ENCODE data around the gene CEP89.
"Not testable (repeated sequence)": the region's sequence is repeated elsewhere in the genome, so short reads cannot be mapped to it uniquely, and the experiment has no call there.

The CEP89 gene

GRCh38 chr19:32889137-32889934 lies 82.4 kb downstream of the CEP89 start:
- Histone ChIP-seq H3K4me1 (ENCODE audit: insufficient read depth, low read length) (no peaks in the 10 kb centered on the region), H3K9me3 (ENCODE audit: low read length) (peaks cover 11% of the 10 kb centered on the region), H3K27me3 (ENCODE audit: control insufficient read depth in 1 of 2, insufficient read depth in 2 of 2, low read length in 2 of 2) (no peaks in the 10 kb centered on the region), H3K36me3 (ENCODE audit: insufficient read depth, low read length) (peaks cover 18% of the 10 kb centered on the region), H3K27ac (ENCODE audit: low read depth, low read length) (no peak overlapping the region), H3K9ac (ENCODE audit: low read length) (no peak overlapping the region), H3K4me3 (ENCODE audit: low read depth in 1 of 2, low read length in 2 of 2) (no peak overlapping the region)

GRCh38 chr19:32887572-32888215 lies 84.1 kb downstream of the CEP89 start:
- H3K9me3 ChIP-seq (ENCODE audit: low read length) = peaks cover 3% of the 10 kb centered on the region
- no peak overlapping the region for H3K27ac ChIP-seq (ENCODE audit: low read depth, low read length)
- H3K27me3 ChIP-seq (ENCODE audit: control insufficient read depth in 1 of 2, insufficient read depth in 2 of 2, low read length in 2 of 2) = no peaks in the 10 kb centered on the region
- peaks cover 12% of the 10 kb centered on the region for H3K36me3 ChIP-seq (ENCODE audit: insufficient read depth, low read length)
- no peaks in the 10 kb centered on the region for H3K4me1 ChIP-seq (ENCODE audit: insufficient read depth, low read length)
- H3K4me3 ChIP-seq (ENCODE audit: low read depth in 1 of 2, low read length in 2 of 2) = no peak overlapping the region
- H3K9ac ChIP-seq (ENCODE audit: low read length) = no peak overlapping the region

- no peak overlapping the region for H3K4me3 ChIP-seq (ENCODE audit: low read depth in 1 of 2, low read length in 2 of 2)
- H3K36me3 ChIP-seq (ENCODE audit: insufficient read depth, low read length) = peaks cover 12% of the 10 kb centered on the region
- H3K27ac ChIP-seq (ENCODE audit: low read depth, low read length) = no peak overlapping the region
- H3K4me1 ChIP-seq (ENCODE audit: insufficient read depth, low read length) = no peaks in the 10 kb centered on the region
- no peaks in the 10 kb centered on the region for H3K9me3 ChIP-seq (ENCODE audit: low read length)
- H3K27me3 ChIP-seq (ENCODE audit: control insufficient read depth in 1 of 2, insufficient read depth in 2 of 2, low read length in 2 of 2) = no peaks in the 10 kb centered on the region
- no peak overlapping the region for H3K9ac ChIP-seq (ENCODE audit: low read length)
Observed at GRCh38 chr19:32886241-32886640, 85.5 kb downstream of the CEP89 start.

GRCh38 chr19:32885255-32885654 lies 86.5 kb downstream of the CEP89 start:
- not testable (repeated sequence) for H3K27ac ChIP-seq (ENCODE audit: low read depth, low read length); H3K36me3 ChIP-seq (ENCODE audit: insufficient read depth, low read length); H3K4me1 ChIP-seq (ENCODE audit: insufficient read depth, low read length); H3K27me3 ChIP-seq (ENCODE audit: control insufficient read depth in 1 of 2, insufficient read depth in 2 of 2, low read length in 2 of 2); H3K9ac ChIP-seq (ENCODE audit: low read length); H3K4me3 ChIP-seq (ENCODE audit: low read depth in 1 of 2, low read length in 2 of 2); H3K9me3 ChIP-seq (ENCODE audit: low read length)

GRCh38 chr19:32881766-32882165 lies 90.0 kb downstream of the CEP89 start:
- Histone ChIP-seq H3K4me3 (ENCODE audit: low read depth in 1 of 2, low read length in 2 of 2) (no peak overlapping the region), H3K9me3 (ENCODE audit: low read length) (no peaks in the 10 kb centered on the region), H3K9ac (ENCODE audit: low read length) (no peak overlapping the region), H3K27ac (ENCODE audit: low read depth, low read length) (no peak overlapping the region), H3K36me3 (ENCODE audit: insufficient read depth, low read length) (peaks cover 9% of the 10 kb centered on the region), H3K4me1 (ENCODE audit: insufficient read depth, low read length) (peaks cover 5% of the 10 kb centered on the region), H3K27me3 (ENCODE audit: control insufficient read depth in 1 of 2, insufficient read depth in 2 of 2, low read length in 2 of 2) (no peaks in the 10 kb centered on the region)

GRCh38 chr19:32880622-32881021 lies 91.1 kb downstream of the CEP89 start:
- no peak overlapping the region for H3K27ac ChIP-seq (ENCODE audit: low read depth, low read length)
- H3K36me3 ChIP-seq (ENCODE audit: insufficient read depth, low read length) = peaks cover 5% of the 10 kb centered on the region

GRCh38 chr19:32879741-32880140 lies 92.0 kb downstream of the CEP89 start:
- H3K9me3 ChIP-seq (ENCODE audit: low read length) = no peaks in the 10 kb centered on the region
- H3K27me3 ChIP-seq (ENCODE audit: control insufficient read depth in 1 of 2, insufficient read depth in 2 of 2, low read length in 2 of 2) = no peaks in the 10 kb centered on the region
- peaks cover 5% of the 10 kb centered on the region for H3K4me1 ChIP-seq (ENCODE audit: insufficient read depth, low read length)
- H3K9ac ChIP-seq (ENCODE audit: low read length) = no peak overlapping the region
- H3K4me3 ChIP-seq (ENCODE audit: low read depth in 1 of 2, low read length in 2 of 2) = no peak overlapping the region
- H3K36me3 ChIP-seq (ENCODE audit: insufficient read depth, low read length) = peaks cover 5% of the 10 kb centered on the region
- no peak overlapping the region for H3K27ac ChIP-seq (ENCODE audit: low read depth, low read length)

More at GRCh38 chr19:32880622-32881021, 91.1 kb downstream of the CEP89 start:
- Histone ChIP-seq H3K4me3 (ENCODE audit: low read depth in 1 of 2, low read length in 2 of 2) (no peak overlapping the region), H3K9ac (ENCODE audit: low read length) (no peak overlapping the region), H3K27me3 (ENCODE audit: control insufficient read depth in 1 of 2, insufficient read depth in 2 of 2, low read length in 2 of 2) (no peaks in the 10 kb centered on the region), H3K9me3 (ENCODE audit: low read length) (no peaks in the 10 kb centered on the region), H3K4me1 (ENCODE audit: insufficient read depth, low read length) (peaks cover 5% of the 10 kb centered on the region)

- Histone ChIP-seq H3K9ac (ENCODE audit: low read length) (no peak overlapping the region), H3K4me3 (ENCODE audit: low read depth in 1 of 2, low read length in 2 of 2) (no peak overlapping the region), H3K27ac (ENCODE audit: low read depth, low read length) (no peak overlapping the region), H3K27me3 (ENCODE audit: control insufficient read depth in 1 of 2, insufficient read depth in 2 of 2, low read length in 2 of 2) (no peaks in the 10 kb centered on the region), H3K4me1 (ENCODE audit: insufficient read depth, low read length) (peaks cover 5% of the 10 kb centered on the region), H3K36me3 (ENCODE audit: insufficient read depth, low read length) (peaks cover 5% of the 10 kb centered on the region), H3K9me3 (ENCODE audit: low read length) (no peaks in the 10 kb centered on the region)
Observed at GRCh38 chr19:32878988-32879387, 92.8 kb downstream of the CEP89 start.

GRCh38 chr19:32877977-32878745 lies 93.6 kb downstream of the CEP89 start:
- H3K36me3 ChIP-seq (ENCODE audit: insufficient read depth, low read length) = peaks cover 5% of the 10 kb centered on the region
- H3K27me3 ChIP-seq (ENCODE audit: control insufficient read depth in 1 of 2, insufficient read depth in 2 of 2, low read length in 2 of 2) = no peaks in the 10 kb centered on the region
- H3K4me1 ChIP-seq (ENCODE audit: insufficient read depth, low read length) = peaks cover 5% of the 10 kb centered on the region
- H3K27ac ChIP-seq (ENCODE audit: low read depth, low read length) = no peak overlapping the region
- H3K4me3 ChIP-seq (ENCODE audit: low read depth in 1 of 2, low read length in 2 of 2) = no peak overlapping the region
- no peak overlapping the region for H3K9ac ChIP-seq (ENCODE audit: low read length)
- no peaks in the 10 kb centered on the region for H3K9me3 ChIP-seq (ENCODE audit: low read length)

GRCh38 chr19:32877323-32877912 lies 94.3 kb downstream of the CEP89 start:
- H3K4me3 ChIP-seq (ENCODE audit: low read depth in 1 of 2, low read length in 2 of 2) = no peak overlapping the region
- H3K9me3 ChIP-seq (ENCODE audit: low read length) = no peaks in the 10 kb centered on the region
- peaks cover 5% of the 10 kb centered on the region for H3K4me1 ChIP-seq (ENCODE audit: insufficient read depth, low read length)
- H3K27me3 ChIP-seq (ENCODE audit: control insufficient read depth in 1 of 2, insufficient read depth in 2 of 2, low read length in 2 of 2) = no peaks in the 10 kb centered on the region
- peaks cover 5% of the 10 kb centered on the region for H3K36me3 ChIP-seq (ENCODE audit: insufficient read depth, low read length)
- no peak overlapping the region for H3K27ac ChIP-seq (ENCODE audit: low read depth, low read length)
- no peak overlapping the region for H3K9ac ChIP-seq (ENCODE audit: low read length)

- H3K9me3 ChIP-seq (ENCODE audit: low read length) = no peaks in the 10 kb centered on the region
- peaks cover 5% of the 10 kb centered on the region for H3K36me3 ChIP-seq (ENCODE audit: insufficient read depth, low read length)
- H3K4me3 ChIP-seq (ENCODE audit: low read depth in 1 of 2, low read length in 2 of 2) = no peak overlapping the region
- H3K27ac ChIP-seq (ENCODE audit: low read depth, low read length) = no peak overlapping the region
- no peak overlapping the region for H3K9ac ChIP-seq (ENCODE audit: low read length)
- H3K27me3 ChIP-seq (ENCODE audit: control insufficient read depth in 1 of 2, insufficient read depth in 2 of 2, low read length in 2 of 2) = no peaks in the 10 kb centered on the region
- peaks cover 5% of the 10 kb centered on the region for H3K4me1 ChIP-seq (ENCODE audit: insufficient read depth, low read length)
Observed at GRCh38 chr19:32876919-32877285, 94.9 kb downstream of the CEP89 start.
